Mesenchymal stem cell (in vitro differentiated cells and primary cell): ENCODE data around the gene PCDHGA1.

Experiments used
- DNase-seq: peaks from one replicate; pipeline ENCODE4 v3.0.0-alpha.2; 2013
- H2AFZ ChIP-seq: one replicate; pipeline ENCODE4 v1.6.1; 2013; ENCODE audit warnings: low read depth, mild to moderate bottlenecking, control low read depth, inconsistent platforms, low read length, moderate library complexity
- H2AK5ac ChIP-seq: 2 replicates; pipeline ENCODE4 v1.6.1; 2013; ENCODE audit warnings: low read length, moderate library complexity, mild to moderate bottlenecking, inconsistent platforms; ENCODE audit not compliant: severe bottlenecking
- H2BK120ac ChIP-seq: one replicate; pipeline ENCODE4 v1.6.1; 2013; ENCODE audit warnings: low read depth, mild to moderate bottlenecking, inconsistent platforms, low read length, moderate library complexity
- H2BK12ac ChIP-seq, 2 experiments: one replicate each; pipeline ENCODE4 v1.6.1; 2013; ENCODE audit warnings: inconsistent platforms in 2 of 2, low read length in 2 of 2, mild to moderate bottlenecking in 2 of 2, moderate library complexity in 2 of 2, control low read depth in 1 of 2
- H2BK15ac ChIP-seq: one replicate; pipeline ENCODE4 v1.6.1; 2013; ENCODE audit warnings: mild to moderate bottlenecking, low read depth, inconsistent platforms; ENCODE audit not compliant: poor library complexity, severe bottlenecking
- H2BK5ac ChIP-seq: 2 replicates; pipeline ENCODE4 v1.6.1; 2013; ENCODE audit warnings: low read depth, mild to moderate bottlenecking, low read length, control low read depth, inconsistent platforms; ENCODE audit not compliant: poor library complexity, severe bottlenecking
- H3K14ac ChIP-seq, 2 experiments: one replicate each; pipeline ENCODE4 v1.6.1; 2013; ENCODE audit warnings: inconsistent platforms in 2 of 2, low read length in 2 of 2, control low read depth in 1 of 2, mild to moderate bottlenecking in 1 of 2, moderate library complexity in 1 of 2
- H3K18ac ChIP-seq, 2 experiments: one replicate each; pipeline ENCODE4 v1.6.1; 2013; ENCODE audit warnings: inconsistent platforms in 2 of 2, low read length in 2 of 2, control low read depth in 1 of 2, low read depth in 1 of 2, mild to moderate bottlenecking in 1 of 2
- H3K23ac ChIP-seq, 2 experiments: one replicate each; pipeline ENCODE4 v1.6.1; 2013; ENCODE audit warnings: inconsistent platforms in 2 of 2, low read length in 2 of 2, mild to moderate bottlenecking in 2 of 2, moderate library complexity in 2 of 2, control low read depth in 1 of 2
- H3K27ac ChIP-seq: 2 replicates; pipeline ENCODE4 v1.5.1; 2013; ENCODE audit warnings: mild to moderate bottlenecking, moderate library complexity, low read length, control low read depth, inconsistent platforms; ENCODE audit not compliant: poor library complexity, severe bottlenecking
- H3K27me3 ChIP-seq, 2 experiments: 2 replicates each; pipeline versions ENCODE4 v1.6.1 to v1.7.0; 2013; ENCODE audit warnings: low read length in 2 of 2, mild to moderate bottlenecking in 2 of 2, moderate library complexity in 2 of 2, control low read depth in 1 of 2, inconsistent platforms in 1 of 2; ENCODE audit not compliant: control insufficient read depth in 1 of 2, insufficient read depth in 1 of 2
- H3K36me3 ChIP-seq, 2 experiments: 2 replicates each; pipeline versions ENCODE4 v1.6.1 to v1.7.0; 2013; ENCODE audit warnings: low read length in 2 of 2, control low read depth in 1 of 2, inconsistent platforms in 1 of 2, low read depth in 1 of 2, mild to moderate bottlenecking in 1 of 2; ENCODE audit not compliant: insufficient read depth in 2 of 2, control insufficient read depth in 1 of 2
- H3K4ac ChIP-seq, 2 experiments: one replicate each; pipeline ENCODE4 v1.6.1; 2013; ENCODE audit warnings: inconsistent platforms in 2 of 2, low read length in 2 of 2, mild to moderate bottlenecking in 2 of 2, moderate library complexity in 2 of 2, control low read depth in 1 of 2, low read depth in 1 of 2
- H3K4me1 ChIP-seq: 2 replicates; pipeline ENCODE4 v1.6.1; 2013; ENCODE audit warnings: low read depth, low read length, control low read depth; ENCODE audit not compliant: control insufficient read depth, insufficient read depth
- H3K4me2 ChIP-seq: 2 replicates; pipeline ENCODE4 v1.6.1; 2013; ENCODE audit warnings: low read length, mild to moderate bottlenecking, inconsistent platforms; ENCODE audit not compliant: poor library complexity, severe bottlenecking
- H3K4me3 ChIP-seq, 2 experiments: 2 replicates each; pipeline versions ENCODE4 v1.5.1 to v1.7.0; 2013; ENCODE audit warnings: low read length in 2 of 2, mild to moderate bottlenecking in 2 of 2, control low read depth in 1 of 2, low read depth in 1 of 2; ENCODE audit not compliant: insufficient read depth in 1 of 2
- H3K79me1 ChIP-seq: replicated peaks from 2 replicates; pipeline ENCODE4 v1.6.1; 2013; ENCODE audit warnings: mild to moderate bottlenecking, control low read depth, low read length, inconsistent platforms; ENCODE audit not compliant: poor library complexity, severe bottlenecking
- H3K9ac ChIP-seq: 2 replicates; pipeline ENCODE4 v1.7.0; 2013; ENCODE audit warnings: mild to moderate bottlenecking, low read length, moderate library complexity
- H3K9me3 ChIP-seq: 2 replicates; pipeline ENCODE4 v1.7.0; 2013; ENCODE audit warnings: mild to moderate bottlenecking, low read length; ENCODE audit not compliant: control insufficient read depth
- H4K8ac ChIP-seq: one replicate; pipeline ENCODE4 v1.6.1; 2013; ENCODE audit warnings: inconsistent platforms, mild to moderate bottlenecking, low read length, moderate library complexity
- H4K91ac ChIP-seq: one replicate; pipeline ENCODE4 v1.6.1; 2013; ENCODE audit warnings: mild to moderate bottlenecking, low read length, inconsistent platforms
- WGBS: methylation state at CpG from one replicate; pipeline ENCODE4 v1.1.7; 2013; ENCODE audit warnings: mixed read lengths; 5-methylcytosine and 5-hydroxymethylcytosine counted together

Gene PCDHGA1

GRCh38 chr5:141356133-141356532, 25.8 kb downstream of the PCDHGA1 start:
- Histone ChIP-seq H3K79me1 (no peaks in the 10 kb centered on the region), H2BK15ac (no peak overlapping the region), H4K8ac (no peak overlapping the region), H2AK5ac (no peak overlapping the region), H3K9me3 (peaks cover 69% of the 10 kb centered on the region), H3K4me3 (no peak overlapping the region), H4K91ac (no peak overlapping the region), H3K27me3 (no peaks in the 10 kb centered on the region), H2BK120ac (no peak overlapping the region), H2BK12ac (no peak overlapping the region), H3K4me1 (peaks cover 1% of the 10 kb centered on the region), H3K4me2 (no peak overlapping the region), H3K9ac (no peak overlapping the region), H3K14ac (no peak overlapping the region), H2AFZ (no peak overlapping the region), H3K4ac (no peak overlapping the region), H3K27ac (no peak overlapping the region), H2BK5ac (no peak overlapping the region), H3K36me3 (no peaks in the 10 kb centered on the region), H3K18ac (no peak overlapping the region), H3K23ac (no peak overlapping the region)
- WGBS: 80% methylated on average over 5 of the region's 5 CpGs
- no peak for DNase-seq

GRCh38 chr5:141356950-141357349, 26.6 kb downstream of the PCDHGA1 start:
- H4K8ac ChIP-seq: no peak overlapping the region

GRCh38 chr5:141359790-141360426, 29.6 kb downstream of the PCDHGA1 start, which contains the start of gene PCDHGB2:
PCDHGB2 (plus strand) TSS chr5:141359994; CDS start chr5:141360136, 142 bp downstream.
- no peak within 1 kb of the TSS for H3K18ac ChIP-seq
- no peak within 1 kb of the TSS for H2AFZ ChIP-seq
- no peak within 1 kb of the TSS for H4K8ac ChIP-seq
- H3K23ac ChIP-seq: no peak within 1 kb of the TSS
- no peaks in the 10 kb centered on the region for H3K27me3 ChIP-seq
- H2AK5ac ChIP-seq: no peak within 1 kb of the TSS
- H2BK120ac ChIP-seq: no peak within 1 kb of the TSS
- H3K4ac ChIP-seq: no peak within 1 kb of the TSS
- peak; percentile 1 for DNase-seq
- H2BK15ac ChIP-seq: no peak within 1 kb of the TSS
- no peak within 1 kb of the TSS for H3K9ac ChIP-seq
- H3K4me2 ChIP-seq: no peak within 1 kb of the TSS
- no peak within 1 kb of the TSS for H3K14ac ChIP-seq
- H3K79me1 ChIP-seq: no peaks in the 10 kb centered on the region
- no peak within 1 kb of the TSS for H2BK5ac ChIP-seq
- H3K36me3 ChIP-seq: no peaks in the 10 kb centered on the region
- no peak within 1 kb of the TSS for H3K27ac ChIP-seq
- peaks cover 78% of the 10 kb centered on the region for H3K9me3 ChIP-seq
- no peak within 1 kb of the TSS for H2BK12ac ChIP-seq
- WGBS: 74% methylated on average over 23 of the region's 24 CpGs
- peak within 1 kb of the TSS in 1 of 2 experiments; percentile 70 for H3K4me3 ChIP-seq
- no peaks in the 10 kb centered on the region for H3K4me1 ChIP-seq
- H4K91ac ChIP-seq: no peak within 1 kb of the TSS

More at GRCh38 chr5:141356950-141357349, 26.6 kb downstream of the PCDHGA1 start:
- WGBS: 88% methylated on average over 19 of the region's 19 CpGs
- no peak overlapping the region for H3K27ac ChIP-seq
- H3K14ac ChIP-seq: no peak overlapping the region
- no peak overlapping the region for H2BK12ac ChIP-seq
- no peak overlapping the region for H4K91ac ChIP-seq
- no peaks in the 10 kb centered on the region for H3K4me1 ChIP-seq
- no peak overlapping the region for H2BK5ac ChIP-seq
- peak overlapping the region in 1 of 2 experiments; percentile 19 for H3K4me3 ChIP-seq
- no peak overlapping the region for H3K18ac ChIP-seq
- H2AFZ ChIP-seq: no peak overlapping the region
- H2BK120ac ChIP-seq: no peak overlapping the region
- peaks cover 70% of the 10 kb centered on the region for H3K9me3 ChIP-seq
- DNase-seq: no peak
- H3K27me3 ChIP-seq: no peaks in the 10 kb centered on the region
- no peak overlapping the region for H3K23ac ChIP-seq
- no peak overlapping the region for H2BK15ac ChIP-seq
- no peak overlapping the region for H3K4me2 ChIP-seq
- H3K36me3 ChIP-seq: no peaks in the 10 kb centered on the region
- no peaks in the 10 kb centered on the region for H3K79me1 ChIP-seq
- no peak overlapping the region for H3K9ac ChIP-seq
- no peak overlapping the region for H3K4ac ChIP-seq
- H2AK5ac ChIP-seq: no peak overlapping the region

- no peak overlapping the region for H2AK5ac ChIP-seq
- H3K4me3 ChIP-seq: peak overlapping the region in 1 of 2 experiments; percentile 70
- no peak overlapping the region for H3K4me2 ChIP-seq
- H4K8ac ChIP-seq: no peak overlapping the region
- no peak overlapping the region for H3K14ac ChIP-seq
- 87% methylated on average over 12 of the region's 15 CpGs for WGBS
- no peaks in the 10 kb centered on the region for H3K79me1 ChIP-seq
- no peak overlapping the region for H3K4ac ChIP-seq
- H2AFZ ChIP-seq: no peak overlapping the region
- H2BK120ac ChIP-seq: no peak overlapping the region
- no peak overlapping the region for H3K9ac ChIP-seq
- no peak overlapping the region for H2BK5ac ChIP-seq
- H2BK12ac ChIP-seq: no peak overlapping the region
- peaks cover 81% of the 10 kb centered on the region for H3K9me3 ChIP-seq
- H3K4me1 ChIP-seq: no peaks in the 10 kb centered on the region
- no peaks in the 10 kb centered on the region for H3K27me3 ChIP-seq
- H3K18ac ChIP-seq: no peak overlapping the region
- H3K27ac ChIP-seq: no peak overlapping the region
- no peak overlapping the region for H2BK15ac ChIP-seq
- DNase-seq: no peak
- no peaks in the 10 kb centered on the region for H3K36me3 ChIP-seq
- H3K23ac ChIP-seq: no peak overlapping the region
- H4K91ac ChIP-seq: no peak overlapping the region
Measured at GRCh38 chr5:141360685-141361084, 30.4 kb downstream of the PCDHGA1 start.
